A549 (cell line): ENCODE measurements around the gene CXXC5. TPM values are rescaled to one million over a fixed set of nuclear protein-coding genes. Genes with fewer than 3 reads are reported as not detected.

ENCODE experiments used
- ATAC-seq, 2 experiments: fragments of 200-7000 bp in 1 of 2; fragments of >200 bp in 1 of 2; cut with Nextera tagmentation in 1 of 2; cut with Tn5 transposase in 1 of 2; 3 replicates each; pipeline versions ENCODE4 v1.8.0 to v1.9.1; 2018 to 2020; ENCODE audit warnings: mild to moderate bottlenecking in 1 of 2, moderate library complexity in 1 of 2
- CTCF ChIA-PET: fragments of 300-600 bp; sonication (Branson Sonifier 250); formaldehyde crosslinking; extraction: SDS; loops from one replicate; lab custom pipeline; 2021; ENCODE audit warnings: antibody characterized with exemption, inconsistent platforms; lab: Yijun Ruan, JAX
- POLR2A ChIA-PET: fragments of 350-600 bp; formaldehyde crosslinking; extraction: SDS; loops from one replicate; lab custom pipeline; 2021; ENCODE audit warnings: antibody characterized with exemption, inconsistent platforms; lab: Yijun Ruan, JAX
- DNase-seq, 2 experiments: peaks; one replicate each; pipeline versions ENCODE4 v3.0.0 to v3.0.0-alpha.2; 2011 to 2016; ENCODE audit warnings: low read depth in 1 of 2, low spot score in 1 of 2
- FAIRE-seq: peaks from 2 replicates; lab custom pipeline; 2011; peaks lifted over from hg19 to GRCh38; lab: Jason Lieb, UNC
- H3K27ac ChIP-seq, 2 experiments: fragments of >200 bp; sonication (Bioruptor Twin); formaldehyde crosslinking; 3 replicates each; pipeline ENCODE4 v1.5.1; 2016 to 2017
- H3K4me1 ChIP-seq: fragments of >200 bp; sonication (Bioruptor Twin); formaldehyde crosslinking; 3 replicates; pipeline ENCODE4 v1.6.1; 2016
- H3K4me2 ChIP-seq: fragments of >200 bp; sonication (Bioruptor Twin); formaldehyde crosslinking; 3 replicates; pipeline ENCODE4 v1.6.1; 2016
- H3K4me3 ChIP-seq: fragments of >200 bp; sonication (Bioruptor Twin); formaldehyde crosslinking; 3 replicates; pipeline ENCODE4 v1.5.1; 2016
- H3K9me3 ChIP-seq: fragments of >200 bp; sonication (Bioruptor Twin); formaldehyde crosslinking; 3 replicates; pipeline ENCODE4 v1.6.1; 2016
- FOSB ChIP-seq: fragments of 250-450 bp; sonication (Bioruptor Pico); IDR thresholded peaks from 2 replicates; pipeline ENCODE4 v1.5.0; 2020; ENCODE audit warnings: mild to moderate bottlenecking, moderate library complexity
- FOSL2 ChIP-seq, 2 experiments: fragments of 450-650 bp in 1 of 2; fragments of >200 bp in 1 of 2; sonication (Bioruptor Twin) in 1 of 2; formaldehyde crosslinking; IDR thresholded peaks; 2 replicates each; pipeline versions ENCODE4 v1.5.0 to v1.6.1; 2016 to 2020; ENCODE audit warnings: mild to moderate bottlenecking in 1 of 2, moderate library complexity in 1 of 2
- HEYL ChIP-seq: fragments of 250-450 bp; sonication (Bioruptor Pico); IDR thresholded peaks from 2 replicates; pipeline ENCODE4 v1.8.0; 2021; ENCODE audit warnings: mild to moderate bottlenecking, moderate library complexity
- JUN ChIP-seq, 2 experiments: fragments of >200 bp; sonication (Bioruptor Twin); formaldehyde crosslinking; IDR thresholded peaks; 2 replicates in 1 of 2; 3 replicates in 1 of 2; pipeline ENCODE4 v1.6.1; 2016 to 2017
- JUNB ChIP-seq: fragments of >200 bp; sonication (Bioruptor Twin); formaldehyde crosslinking; IDR thresholded peaks from 2 replicates; pipeline ENCODE4 v1.6.1; 2016
- KDM5A ChIP-seq: fragments of 200-600 bp; sonication (generic); IDR thresholded peaks from 2 replicates; pipeline ENCODE4 v1.6.1; 2016; ENCODE audit warnings: antibody characterized with exemption, mild to moderate bottlenecking
- NPAS2 ChIP-seq: fragments of 250-450 bp; sonication (Bioruptor Pico); IDR thresholded peaks from 2 replicates; pipeline ENCODE4 v1.8.0; 2022; ENCODE audit warnings: mild to moderate bottlenecking, moderate library complexity, borderline replicate concordance
- NR3C1 ChIP-seq: fragments of >200 bp; sonication (Bioruptor Twin); formaldehyde crosslinking; IDR thresholded peaks from 3 replicates; pipeline ENCODE4 v1.6.1; 2017
- POLR2A ChIP-seq: IDR thresholded peaks from 2 replicates; pipeline ENCODE4 v1.6.1; 2012; ENCODE audit warnings: mild to moderate bottlenecking, low read length
- RARB ChIP-seq: fragments of 250-450 bp; sonication (Bioruptor Pico); IDR thresholded peaks from 2 replicates; pipeline ENCODE4 v1.8.0; 2021; ENCODE audit warnings: mild to moderate bottlenecking, moderate library complexity
- RFX5 ChIP-seq: fragments of 450-650 bp; IDR thresholded peaks from 2 replicates; pipeline ENCODE4 v1.7.1; 2014; ENCODE audit warnings: antibody characterized with exemption, mild to moderate bottlenecking, moderate library complexity
- SMC3 ChIP-seq: fragments of >200 bp; sonication (Bioruptor Twin); formaldehyde crosslinking; IDR thresholded peaks from 3 replicates; pipeline ENCODE4 v1.6.1; 2018; ENCODE audit warnings: inconsistent platforms
- ZSCAN20 ChIP-seq: fragments of 250-450 bp; sonication (Bioruptor Pico); IDR thresholded peaks from 2 replicates; pipeline ENCODE4 v1.8.0; 2022; ENCODE audit warnings: mild to moderate bottlenecking, moderate library complexity
- WGBS: methylation state at CpG from one replicate; pipeline ENCODE4 v1.1.6; 2017; ENCODE audit errors: missing lambda C conversion rate; 5-methylcytosine and 5-hydroxymethylcytosine counted together
- polyA plus RNA-seq, 4 experiments: library from polyadenylated mRNA; depleted of rRNA in 3 of 4; stranded (reverse); fragments of >200 nt; fragmentation: RNase III in 1 of 4; extraction: RNeasy Plus Mini Kit Qiagen cat#74134 plus additional on column Dnase treatment in 1 of 4; gene quantifications; 2 replicates in 3 of 4; 3 replicates in 1 of 4; pipeline ENCODE4 v1.2.3, GENCODE V29; 2011 to 2017
- TF ChIP-seq, protein P1 (sequence below): fragments of 200-600 bp; sonication (generic); IDR thresholded peaks from 2 replicates; pipeline ENCODE4 v1.6.1; 2016; ENCODE audit warnings: antibody characterized with exemption, mild to moderate bottlenecking, moderate library complexity
- TF ChIP-seq, protein P2 (sequence below): fragments of >200 bp; sonication (Bioruptor Twin); formaldehyde crosslinking; IDR thresholded peaks from 3 replicates; pipeline ENCODE4 v1.6.1; 2016
- TF ChIP-seq, protein P3 (sequence below): fragments of 250-450 bp; sonication (Bioruptor Pico); IDR thresholded peaks from 2 replicates; pipeline ENCODE4 v1.5.0; 2020; ENCODE audit warnings: low read depth, mild to moderate bottlenecking, moderate library complexity
- TF ChIP-seq, protein P4 (sequence below): fragments of >200 bp; sonication (Bioruptor Twin); formaldehyde crosslinking; IDR thresholded peaks from 3 replicates; pipeline ENCODE4 v1.5.1; 2016
- TF ChIP-seq, protein P5 (sequence below): fragments of 150-350 bp; IDR thresholded peaks from 2 replicates; pipeline ENCODE4 v1.6.1; 2014; ENCODE audit warnings: low read depth, mild to moderate bottlenecking, low read length

The CXXC5 gene
- polyA plus RNA-seq, 2 of the 4 experiments (the other 2 are of a cell fraction): 18.1 to 32.5 TPM

DNA sequence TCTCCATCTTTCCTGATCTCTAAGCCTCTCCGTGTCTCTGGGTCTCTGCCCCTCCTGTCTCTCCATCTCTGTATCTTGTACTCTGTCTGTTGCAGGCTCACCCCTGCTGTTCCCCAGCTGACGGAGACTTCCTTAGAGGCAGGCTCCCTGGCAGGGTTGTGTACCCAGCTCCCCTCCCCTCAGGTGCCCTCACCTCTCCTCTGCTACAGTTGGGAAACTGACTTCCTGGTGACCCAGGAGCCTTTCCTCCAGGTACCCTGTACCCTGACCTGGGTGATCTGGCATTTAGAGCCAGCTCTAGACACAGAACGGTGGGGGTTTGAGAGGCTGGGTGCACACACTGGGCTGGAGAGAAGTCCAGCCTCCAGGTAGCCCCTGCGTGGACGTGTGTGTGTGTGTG, 37.7 kb downstream of the CXXC5 start:
- ATAC-seq (no peak), FAIRE-seq (no peak), DNase-seq (no peak)
- TF ChIP-seq FOSB (CRISPR knock-in tag) (no peak), FOSL2 (IDR thresholded peaks at IDR 0.05) (no peak), FOSL2 (CRISPR knock-in tag; IDR thresholded peaks at IDR 0.05) (no peak), ZSCAN20 (CRISPR knock-in tag) (no peak)
- TF ChIP-seq, protein P1, sequence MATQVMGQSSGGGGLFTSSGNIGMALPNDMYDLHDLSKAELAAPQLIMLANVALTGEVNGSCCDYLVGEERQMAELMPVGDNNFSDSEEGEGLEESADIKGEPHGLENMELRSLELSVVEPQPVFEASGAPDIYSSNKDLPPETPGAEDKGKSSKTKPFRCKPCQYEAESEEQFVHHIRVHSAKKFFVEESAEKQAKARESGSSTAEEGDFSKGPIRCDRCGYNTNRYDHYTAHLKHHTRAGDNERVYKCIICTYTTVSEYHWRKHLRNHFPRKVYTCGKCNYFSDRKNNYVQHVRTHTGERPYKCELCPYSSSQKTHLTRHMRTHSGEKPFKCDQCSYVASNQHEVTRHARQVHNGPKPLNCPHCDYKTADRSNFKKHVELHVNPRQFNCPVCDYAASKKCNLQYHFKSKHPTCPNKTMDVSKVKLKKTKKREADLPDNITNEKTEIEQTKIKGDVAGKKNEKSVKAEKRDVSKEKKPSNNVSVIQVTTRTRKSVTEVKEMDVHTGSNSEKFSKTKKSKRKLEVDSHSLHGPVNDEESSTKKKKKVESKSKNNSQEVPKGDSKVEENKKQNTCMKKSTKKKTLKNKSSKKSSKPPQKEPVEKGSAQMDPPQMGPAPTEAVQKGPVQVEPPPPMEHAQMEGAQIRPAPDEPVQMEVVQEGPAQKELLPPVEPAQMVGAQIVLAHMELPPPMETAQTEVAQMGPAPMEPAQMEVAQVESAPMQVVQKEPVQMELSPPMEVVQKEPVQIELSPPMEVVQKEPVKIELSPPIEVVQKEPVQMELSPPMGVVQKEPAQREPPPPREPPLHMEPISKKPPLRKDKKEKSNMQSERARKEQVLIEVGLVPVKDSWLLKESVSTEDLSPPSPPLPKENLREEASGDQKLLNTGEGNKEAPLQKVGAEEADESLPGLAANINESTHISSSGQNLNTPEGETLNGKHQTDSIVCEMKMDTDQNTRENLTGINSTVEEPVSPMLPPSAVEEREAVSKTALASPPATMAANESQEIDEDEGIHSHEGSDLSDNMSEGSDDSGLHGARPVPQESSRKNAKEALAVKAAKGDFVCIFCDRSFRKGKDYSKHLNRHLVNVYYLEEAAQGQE: no peak
- 69% methylated on average over 4 of the region's 5 CpGs for WGBS
- H3K4me1 ChIP-seq: peaks cover 38% of the 10 kb centered on the region
- ChIA-PET POLR2A (no interaction called here), CTCF (interaction anchor here (0.6 to 3.2 kb wide), 8 partner anchors 11 to 122 kb away, joined by 3 to 32 read pairs (median 4); no protein-coding TSS in a partner anchor)
- no peak overlapping the region for H3K4me3 ChIP-seq
- H3K4me2 ChIP-seq: no peak overlapping the region
- H3K9me3 ChIP-seq: no peaks in the 10 kb centered on the region
- H3K27ac ChIP-seq: peak overlapping the region in 1 of 2 experiments; percentile 41; a peak in 1 of 6 replicates

DNA sequence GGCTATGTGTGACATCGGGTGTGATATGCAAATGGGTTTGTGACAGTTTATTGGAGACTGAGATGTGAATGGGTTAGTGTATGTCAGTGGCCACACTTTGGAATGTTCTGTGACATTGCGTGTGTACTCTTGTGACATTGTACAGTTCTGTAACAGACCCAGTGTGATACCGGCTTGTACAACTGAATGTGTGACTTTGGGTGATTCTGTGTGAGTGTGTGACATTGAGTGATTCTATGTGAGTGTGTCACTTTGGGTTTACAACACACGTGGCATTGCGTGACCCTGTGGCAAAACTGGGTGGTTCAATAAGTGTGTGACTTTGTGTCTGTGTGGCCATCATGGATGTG, 38.2 kb downstream of the CXXC5 start:
- ChIA-PET POLR2A (no interaction called here), CTCF (interaction anchor here (3.2 kb wide), 1 partner anchor 54 kb away, joined by 32 read pairs; no protein-coding TSS in a partner anchor)
- no peak for FAIRE-seq
- Histone ChIP-seq H3K9me3 (no peaks in the 10 kb centered on the region), H3K27ac (no peak overlapping the region), H3K4me1 (peaks cover 38% of the 10 kb centered on the region), H3K4me2 (no peak overlapping the region), H3K4me3 (no peak overlapping the region)
- no peak for ATAC-seq
- 90% methylated on average over 5 of the region's 5 CpGs for WGBS
- no peak for TF ChIP-seq KDM5A
- no peak for TF ChIP-seq POLR2A
- TF ChIP-seq, protein P2, sequence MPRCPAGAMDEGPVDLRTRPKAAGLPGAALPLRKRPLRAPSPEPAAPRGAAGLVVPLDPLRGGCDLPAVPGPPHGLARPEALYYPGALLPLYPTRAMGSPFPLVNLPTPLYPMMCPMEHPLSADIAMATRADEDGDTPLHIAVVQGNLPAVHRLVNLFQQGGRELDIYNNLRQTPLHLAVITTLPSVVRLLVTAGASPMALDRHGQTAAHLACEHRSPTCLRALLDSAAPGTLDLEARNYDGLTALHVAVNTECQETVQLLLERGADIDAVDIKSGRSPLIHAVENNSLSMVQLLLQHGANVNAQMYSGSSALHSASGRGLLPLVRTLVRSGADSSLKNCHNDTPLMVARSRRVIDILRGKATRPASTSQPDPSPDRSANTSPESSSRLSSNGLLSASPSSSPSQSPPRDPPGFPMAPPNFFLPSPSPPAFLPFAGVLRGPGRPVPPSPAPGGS: no peak
- no peak for TF ChIP-seq NR3C1
- TF ChIP-seq SMC3: no peak
- TF ChIP-seq HEYL (CRISPR knock-in tag): no peak
- TF ChIP-seq JUNB: no peak
- no peak for TF ChIP-seq NPAS2 (CRISPR knock-in tag)
- TF ChIP-seq, protein P3, sequence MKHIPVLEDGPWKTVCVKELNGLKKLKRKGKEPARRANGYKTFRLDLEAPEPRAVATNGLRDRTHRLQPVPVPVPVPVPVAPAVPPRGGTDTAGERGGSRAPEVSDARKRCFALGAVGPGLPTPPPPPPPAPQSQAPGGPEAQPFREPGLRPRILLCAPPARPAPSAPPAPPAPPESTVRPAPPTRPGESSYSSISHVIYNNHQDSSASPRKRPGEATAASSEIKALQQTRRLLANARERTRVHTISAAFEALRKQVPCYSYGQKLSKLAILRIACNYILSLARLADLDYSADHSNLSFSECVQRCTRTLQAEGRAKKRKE (CRISPR knock-in tag): no peak
- TF ChIP-seq RARB (CRISPR knock-in tag): no peak
- TF ChIP-seq, protein P4, sequence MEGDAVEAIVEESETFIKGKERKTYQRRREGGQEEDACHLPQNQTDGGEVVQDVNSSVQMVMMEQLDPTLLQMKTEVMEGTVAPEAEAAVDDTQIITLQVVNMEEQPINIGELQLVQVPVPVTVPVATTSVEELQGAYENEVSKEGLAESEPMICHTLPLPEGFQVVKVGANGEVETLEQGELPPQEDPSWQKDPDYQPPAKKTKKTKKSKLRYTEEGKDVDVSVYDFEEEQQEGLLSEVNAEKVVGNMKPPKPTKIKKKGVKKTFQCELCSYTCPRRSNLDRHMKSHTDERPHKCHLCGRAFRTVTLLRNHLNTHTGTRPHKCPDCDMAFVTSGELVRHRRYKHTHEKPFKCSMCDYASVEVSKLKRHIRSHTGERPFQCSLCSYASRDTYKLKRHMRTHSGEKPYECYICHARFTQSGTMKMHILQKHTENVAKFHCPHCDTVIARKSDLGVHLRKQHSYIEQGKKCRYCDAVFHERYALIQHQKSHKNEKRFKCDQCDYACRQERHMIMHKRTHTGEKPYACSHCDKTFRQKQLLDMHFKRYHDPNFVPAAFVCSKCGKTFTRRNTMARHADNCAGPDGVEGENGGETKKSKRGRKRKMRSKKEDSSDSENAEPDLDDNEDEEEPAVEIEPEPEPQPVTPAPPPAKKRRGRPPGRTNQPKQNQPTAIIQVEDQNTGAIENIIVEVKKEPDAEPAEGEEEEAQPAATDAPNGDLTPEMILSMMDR: no peak
- no peak for TF ChIP-seq JUN (IDR thresholded peaks at IDR 0.05)
- TF ChIP-seq, protein P5, sequence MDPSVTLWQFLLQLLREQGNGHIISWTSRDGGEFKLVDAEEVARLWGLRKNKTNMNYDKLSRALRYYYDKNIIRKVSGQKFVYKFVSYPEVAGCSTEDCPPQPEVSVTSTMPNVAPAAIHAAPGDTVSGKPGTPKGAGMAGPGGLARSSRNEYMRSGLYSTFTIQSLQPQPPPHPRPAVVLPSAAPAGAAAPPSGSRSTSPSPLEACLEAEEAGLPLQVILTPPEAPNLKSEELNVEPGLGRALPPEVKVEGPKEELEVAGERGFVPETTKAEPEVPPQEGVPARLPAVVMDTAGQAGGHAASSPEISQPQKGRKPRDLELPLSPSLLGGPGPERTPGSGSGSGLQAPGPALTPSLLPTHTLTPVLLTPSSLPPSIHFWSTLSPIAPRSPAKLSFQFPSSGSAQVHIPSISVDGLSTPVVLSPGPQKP: no peak
- no peak for TF ChIP-seq FOSL2 (IDR thresholded peaks at IDR 0.05)
- no peak for TF ChIP-seq FOSL2 (CRISPR knock-in tag; IDR thresholded peaks at IDR 0.05)
- no peak for TF ChIP-seq FOSB (CRISPR knock-in tag)
- no peak for TF ChIP-seq RFX5
- DNase-seq: no peak
